Nephron progenitor cell (in vitro differentiated cells): Measurements from ENCODE around the gene CEP63.
"Not testable (repeated sequence)": the region's sequence is repeated elsewhere in the genome, so short reads cannot be mapped to it uniquely, and the experiment has no call there.

Experiments used
- DNase-seq: peaks from one replicate; pipeline ENCODE4 v3.0.0; 2021
- H3K27ac Mint-ChIP-seq: 2 replicates; pipeline ENCODE4 v1.8.0; 2021; ENCODE audit warnings: mild to moderate bottlenecking, moderate library complexity, mixed read lengths
- H3K27me3 Mint-ChIP-seq: 2 replicates; pipeline ENCODE4 v1.8.0; 2021; ENCODE audit warnings: mild to moderate bottlenecking, low read depth, mixed read lengths; ENCODE audit not compliant: poor library complexity
- H3K36me3 Mint-ChIP-seq: 2 replicates; pipeline ENCODE4 v1.8.0; 2021; ENCODE audit warnings: low read depth, mixed read lengths
- H3K4me1 Mint-ChIP-seq: 2 replicates; pipeline ENCODE4 v1.8.0; 2021; ENCODE audit warnings: mixed read lengths
- H3K4me3 Mint-ChIP-seq: 2 replicates; pipeline ENCODE4 v1.8.0; 2021; ENCODE audit warnings: mild to moderate bottlenecking, moderate library complexity, mixed read lengths
- H3K9me3 Mint-ChIP-seq: 2 replicates; pipeline ENCODE4 v1.8.0; 2021; ENCODE audit warnings: mild to moderate bottlenecking, moderate library complexity, mixed read lengths
- CTCF ChIP-seq: fragments of 200-600 bp; sonication (generic); IDR thresholded peaks from 2 replicates; pipeline ENCODE4 v1.5.0; 2021; ENCODE audit warnings: antibody characterized with exemption

The CEP63 gene

GRCh38 chr3:134590766-134591165 lies 104.9 kb downstream of the CEP63 start:
- H3K4me3 Mint-ChIP-seq, result no peak overlapping the region
- H3K4me1 Mint-ChIP-seq, result no peaks in the 10 kb centered on the region
- H3K27ac Mint-ChIP-seq, result no peak overlapping the region
- H3K9me3 Mint-ChIP-seq, result peaks cover 15% of the 10 kb centered on the region
- H3K36me3 Mint-ChIP-seq, result peaks cover 15% of the 10 kb centered on the region
- no peak for DNase-seq
- TF ChIP-seq CTCF, result no peak
- H3K27me3 Mint-ChIP-seq, result peaks cover 15% of the 10 kb centered on the region

GRCh38 chr3:134592806-134593205 lies 106.9 kb downstream of the CEP63 start:
- Mint-ChIP-seq H3K27me3 (peaks cover 10% of the 10 kb centered on the region), H3K4me1 (no peaks in the 10 kb centered on the region), H3K36me3 (peaks cover 1% of the 10 kb centered on the region), H3K4me3 (no peak overlapping the region), H3K27ac (no peak overlapping the region), H3K9me3 (peaks cover under 1% of the 10 kb centered on the region)
- TF ChIP-seq CTCF, result no peak
- no peak for DNase-seq

- no peak for DNase-seq
- Mint-ChIP-seq H3K36me3 (no peaks in the 10 kb centered on the region), H3K4me3 (no peak overlapping the region), H3K4me1 (no peaks in the 10 kb centered on the region), H3K9me3 (no peaks in the 10 kb centered on the region), H3K27ac (no peak overlapping the region), H3K27me3 (peaks cover 10% of the 10 kb centered on the region)
- no peak for TF ChIP-seq CTCF
Observed at GRCh38 chr3:134594331-134594741, 108.5 kb downstream of the CEP63 start.

- H3K27ac Mint-ChIP-seq, H3K4me3 Mint-ChIP-seq, H3K4me1 Mint-ChIP-seq, H3K9me3 Mint-ChIP-seq, H3K36me3 Mint-ChIP-seq, DNase-seq: not testable (repeated sequence)
- H3K27me3 Mint-ChIP-seq, result peaks cover 12% of the 10 kb centered on the region
Observed at GRCh38 chr3:134594986-134595385, 109.1 kb downstream of the CEP63 start.

- peaks cover 23% of the 10 kb centered on the region for H3K4me1 Mint-ChIP-seq
- no peaks in the 10 kb centered on the region for H3K9me3 Mint-ChIP-seq
- no peak overlapping the region for H3K4me3 Mint-ChIP-seq
- peaks cover 19% of the 10 kb centered on the region for H3K27me3 Mint-ChIP-seq
- H3K27ac Mint-ChIP-seq, result no peak overlapping the region
- no peaks in the 10 kb centered on the region for H3K36me3 Mint-ChIP-seq
- no peak for DNase-seq
- TF ChIP-seq CTCF, result no peak
Observed at GRCh38 chr3:134597390-134597970, 111.6 kb downstream of the CEP63 start.

- no peaks in the 10 kb centered on the region for H3K36me3 Mint-ChIP-seq
- no peak for TF ChIP-seq CTCF
- no peaks in the 10 kb centered on the region for H3K9me3 Mint-ChIP-seq
- no peak overlapping the region for H3K27ac Mint-ChIP-seq
- H3K4me3 Mint-ChIP-seq, result no peak overlapping the region
- peaks cover 22% of the 10 kb centered on the region for H3K27me3 Mint-ChIP-seq
- peaks cover 30% of the 10 kb centered on the region for H3K4me1 Mint-ChIP-seq
- no peak for DNase-seq
Observed at GRCh38 chr3:134598763-134599545, 113.1 kb downstream of the CEP63 start.
